H9 (cell line): ENCODE data around the gene EML5. TPM values are rescaled to one million over a fixed set of nuclear protein-coding genes. Genes with fewer than 3 reads are reported as not detected.

Experiments
- DNase-seq: peaks from one replicate; pipeline ENCODE4 v3.0.0-alpha.2; 2017
- H2AFZ ChIP-seq: one replicate; pipeline ENCODE4 v1.6.1; 2013; ENCODE audit warnings: mild to moderate bottlenecking, low read length, control low read depth, moderate library complexity
- H2AK5ac ChIP-seq: 2 replicates; pipeline ENCODE4 v1.6.1; 2013; ENCODE audit warnings: low read length, control low read depth, mixed read lengths; ENCODE audit not compliant: insufficient read length
- H2BK120ac ChIP-seq: one replicate; pipeline ENCODE4 v1.6.1; 2013; ENCODE audit warnings: low read depth, mild to moderate bottlenecking, low read length, control low read depth, inconsistent platforms; ENCODE audit not compliant: poor library complexity, severe bottlenecking
- H2BK12ac ChIP-seq: 2 replicates; pipeline ENCODE4 v1.6.1; 2013; ENCODE audit warnings: low read length, control low read depth, mixed read lengths, low read depth; ENCODE audit not compliant: insufficient read length
- H2BK15ac ChIP-seq: 2 replicates; pipeline ENCODE4 v1.6.1; 2013; ENCODE audit warnings: low read depth, low read length, control low read depth
- H2BK20ac ChIP-seq: one replicate; pipeline ENCODE4 v1.6.1; 2013; ENCODE audit warnings: low read depth, mild to moderate bottlenecking, low read length, control low read depth, inconsistent platforms; ENCODE audit not compliant: poor library complexity, severe bottlenecking
- H2BK5ac ChIP-seq: 2 replicates; pipeline ENCODE4 v1.6.1; 2013; ENCODE audit warnings: low read length, control low read depth, mixed read lengths; ENCODE audit not compliant: insufficient read length
- H3K14ac ChIP-seq: 2 replicates; pipeline ENCODE4 v1.6.1; 2013; ENCODE audit warnings: low read length, control low read depth; ENCODE audit not compliant: insufficient read depth
- H3K18ac ChIP-seq: 2 replicates; pipeline ENCODE4 v1.6.1; 2013; ENCODE audit warnings: low read depth, mild to moderate bottlenecking, mixed read lengths, low read length, control low read depth; ENCODE audit not compliant: insufficient read length
- H3K23ac ChIP-seq: 2 replicates; pipeline ENCODE4 v1.6.1; 2013; ENCODE audit warnings: low read length, control low read depth, mixed read lengths, low read depth; ENCODE audit not compliant: insufficient read length
- H3K23me2 ChIP-seq: 2 replicates; pipeline ENCODE4 v1.6.1; 2013; ENCODE audit warnings: low read depth, mild to moderate bottlenecking, mixed read lengths, low read length, control low read depth; ENCODE audit not compliant: insufficient read length, poor library complexity, severe bottlenecking
- H3K27ac ChIP-seq: 2 replicates; pipeline ENCODE4 v1.5.1; 2013; ENCODE audit warnings: low read length, control low read depth, mixed read lengths, low read depth; ENCODE audit not compliant: insufficient read length
- H3K27me3 ChIP-seq: 2 replicates; pipeline ENCODE4 v1.6.1; 2013; ENCODE audit warnings: low read length, control low read depth, inconsistent platforms; ENCODE audit not compliant: insufficient read depth
- H3K4ac ChIP-seq: 2 replicates; pipeline ENCODE4 v1.6.1; 2013; ENCODE audit warnings: low read depth, mild to moderate bottlenecking, control low read depth, inconsistent platforms, low read length, moderate library complexity
- H3K4me1 ChIP-seq: 2 replicates; pipeline ENCODE4 v1.6.1; 2013; ENCODE audit warnings: low read length, control low read depth, inconsistent platforms; ENCODE audit not compliant: insufficient read depth
- H3K4me2 ChIP-seq: 2 replicates; pipeline ENCODE4 v1.6.1; 2013; ENCODE audit warnings: low read length, control low read depth, mixed read lengths; ENCODE audit not compliant: insufficient read length, insufficient read depth
- H3K56ac ChIP-seq: 2 replicates; pipeline ENCODE4 v1.6.1; 2013; ENCODE audit warnings: low read depth, mild to moderate bottlenecking, mixed read lengths, low read length, control low read depth; ENCODE audit not compliant: insufficient read length
- H3K79me1 ChIP-seq: 2 replicates; pipeline ENCODE4 v1.6.1; 2013; ENCODE audit warnings: low read depth, mild to moderate bottlenecking, moderate library complexity, low read length, control low read depth, inconsistent platforms; ENCODE audit not compliant: insufficient read depth, poor library complexity, severe bottlenecking
- H3K79me2 ChIP-seq: 2 replicates; pipeline ENCODE4 v1.6.1; 2013; ENCODE audit warnings: low read length, control low read depth, inconsistent platforms; ENCODE audit not compliant: insufficient read depth
- H3K9ac ChIP-seq: 2 replicates; pipeline ENCODE4 v1.6.1; 2013; ENCODE audit warnings: low read length, control low read depth, mixed read lengths; ENCODE audit not compliant: insufficient read length; ENCODE audit errors: extremely low read depth
- H3K9me3 ChIP-seq: one replicate; pipeline ENCODE4 v1.6.1; 2013; ENCODE audit warnings: low read depth, low read length, inconsistent platforms; ENCODE audit not compliant: control insufficient read depth
- H3T11ph ChIP-seq: one replicate; pipeline ENCODE4 v1.6.1; 2013; ENCODE audit warnings: mild to moderate bottlenecking, low read length, control low read depth, inconsistent platforms
- H4K20me1 ChIP-seq: one replicate; pipeline ENCODE4 v1.6.1; 2013; ENCODE audit not compliant: control insufficient read depth, insufficient read length, insufficient read depth
- H4K5ac ChIP-seq: 2 replicates; pipeline ENCODE4 v1.6.1; 2013; ENCODE audit warnings: low read depth, mild to moderate bottlenecking, mixed read lengths, low read length, control low read depth; ENCODE audit not compliant: insufficient read length
- H4K8ac ChIP-seq: replicated peaks from 2 replicates; pipeline ENCODE4 v1.6.1; 2013; ENCODE audit warnings: low read length, control low read depth, mixed read lengths, low read depth; ENCODE audit not compliant: insufficient read length
- H4K91ac ChIP-seq: 2 replicates; pipeline ENCODE4 v1.6.1; 2013; ENCODE audit warnings: low read depth, mild to moderate bottlenecking, moderate library complexity, mixed read lengths, low read length, control low read depth; ENCODE audit not compliant: insufficient read length
- H3K27ac Mint-ChIP-seq, 3 experiments: 2 replicates in 2 of 3; 3 replicates in 1 of 3; pipeline ENCODE4 v1.8.0; 2020 to 2021; ENCODE audit warnings: mixed read lengths in 3 of 3, mild to moderate bottlenecking in 1 of 3, moderate library complexity in 1 of 3
- H3K27me3 Mint-ChIP-seq: 2 replicates; pipeline ENCODE4 v1.8.0; 2021; ENCODE audit warnings: low read depth, mild to moderate bottlenecking, moderate library complexity, mixed read lengths
- H3K36me3 Mint-ChIP-seq, 3 experiments: 2 replicates in 2 of 3; 3 replicates in 1 of 3; pipeline ENCODE4 v1.8.0; 2020 to 2021; ENCODE audit warnings: low read depth in 3 of 3, mixed read lengths in 3 of 3; ENCODE audit not compliant: insufficient read depth in 1 of 3
- H3K4me1 Mint-ChIP-seq, 2 experiments: 2 replicates each; pipeline ENCODE4 v1.8.0; 2020; ENCODE audit warnings: mixed read lengths in 2 of 2
- H3K4me3 Mint-ChIP-seq, 2 experiments: 2 replicates in 1 of 2; 3 replicates in 1 of 2; pipeline ENCODE4 v1.8.0; 2020 to 2021; ENCODE audit warnings: mild to moderate bottlenecking in 2 of 2, mixed read lengths in 2 of 2, moderate library complexity in 1 of 2
- H3K9me3 Mint-ChIP-seq, 2 experiments: 2 replicates in 1 of 2; 3 replicates in 1 of 2; pipeline ENCODE4 v1.8.0; 2020; ENCODE audit warnings: mild to moderate bottlenecking in 2 of 2, mixed read lengths in 2 of 2, moderate library complexity in 1 of 2
- CTCF ChIP-seq: fragments of 200-600 bp; sonication (generic); conservative IDR thresholded peaks from 3 replicates; pipeline ENCODE4 v1.8.0; 2021; ENCODE audit warnings: antibody characterized with exemption, mild to moderate bottlenecking
- WGBS: extraction: QIAGEN DNeasy Blood & Tissue Kit; methylation state at CpG from one replicate; pipeline ENCODE4 v1.1.7; 2013; ENCODE audit warnings: missing lambda C conversion rate, low lambda C conversion rate, mixed read lengths; ENCODE audit not compliant: insufficient read length; ENCODE audit errors: extremely low coverage; 5-methylcytosine and 5-hydroxymethylcytosine counted together
- total RNA-seq: library from RNA; stranded (reverse); gene quantifications from 2 replicates; pipeline ENCODE4 v1.2.1, GENCODE V29; 2021

The EML5 gene
- total RNA-seq, 1 experiment from 2014 or later = 0.81 TPM

DNA sequence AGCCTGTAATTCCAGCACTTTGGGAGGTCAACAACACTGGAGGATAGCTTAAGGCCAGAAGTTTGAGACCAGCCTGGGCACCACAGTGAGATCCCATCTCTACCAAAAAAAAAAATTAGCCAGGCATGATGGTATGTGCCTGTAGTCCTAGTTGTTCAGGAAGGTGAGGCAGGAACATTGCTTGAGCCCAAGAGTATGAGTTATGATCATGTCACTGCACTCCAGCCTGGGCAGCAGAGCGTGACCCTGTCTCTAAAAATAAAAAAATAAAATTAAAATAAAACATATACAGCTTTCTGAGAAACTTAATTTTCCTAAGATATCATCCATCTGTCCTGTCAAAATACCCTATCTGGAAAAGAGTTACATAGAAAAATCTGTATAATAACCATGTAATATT is 38.9 kb downstream of the EML5 start:
- Histone ChIP-seq H2AK5ac (no peak overlapping the region), H3K23ac (no peak overlapping the region), H3K4me2 (no peak overlapping the region), H3K18ac (no peak overlapping the region), H3K4ac (no peak overlapping the region), H2BK120ac (no peak overlapping the region), H4K5ac (no peak overlapping the region), H3K23me2 (no peaks in the 10 kb centered on the region), H2BK20ac (no peak overlapping the region), H3K27me3 (no peaks in the 10 kb centered on the region), H4K91ac (no peak overlapping the region), H3K79me1 (no peaks in the 10 kb centered on the region), H2AFZ (no peak overlapping the region), H3K79me2 (no peaks in the 10 kb centered on the region), H4K8ac (no peak overlapping the region), H2BK5ac (no peak overlapping the region), H3T11ph (no peak overlapping the region), H2BK12ac (no peak overlapping the region), H3K56ac (no peak overlapping the region), H3K4me1 (no peaks in the 10 kb centered on the region), H3K9ac (no peak overlapping the region), H3K14ac (no peak overlapping the region), H4K20me1 (no peaks in the 10 kb centered on the region), H2BK15ac (no peak overlapping the region), H3K27ac (no peak overlapping the region), H3K9me3 (no peaks in the 10 kb centered on the region)
- Mint-ChIP-seq H3K27ac (no peak overlapping the region), H3K36me3 (no peaks in the 10 kb centered on the region), H3K27me3 (no peaks in the 10 kb centered on the region; the same call in none of the 2 replicates), H3K9me3 (no peaks in the 10 kb centered on the region; a peak in 1 of 5 replicates), H3K4me3 (no peak overlapping the region), H3K4me1 (no peaks in the 10 kb centered on the region)
- TF ChIP-seq CTCF = no peak
- WGBS = no CpG with 5 or more reads among the region's 1 CpG
- no peak for DNase-seq
